ENCODE results near the gene SLC6A18. TPM values are rescaled to one million over a fixed set of nuclear protein-coding genes. Genes with fewer than 3 reads are reported as not detected.

The SLC6A18 gene
- total RNA-seq, 1 experiment from 2014 or later, result not detected

DNA sequence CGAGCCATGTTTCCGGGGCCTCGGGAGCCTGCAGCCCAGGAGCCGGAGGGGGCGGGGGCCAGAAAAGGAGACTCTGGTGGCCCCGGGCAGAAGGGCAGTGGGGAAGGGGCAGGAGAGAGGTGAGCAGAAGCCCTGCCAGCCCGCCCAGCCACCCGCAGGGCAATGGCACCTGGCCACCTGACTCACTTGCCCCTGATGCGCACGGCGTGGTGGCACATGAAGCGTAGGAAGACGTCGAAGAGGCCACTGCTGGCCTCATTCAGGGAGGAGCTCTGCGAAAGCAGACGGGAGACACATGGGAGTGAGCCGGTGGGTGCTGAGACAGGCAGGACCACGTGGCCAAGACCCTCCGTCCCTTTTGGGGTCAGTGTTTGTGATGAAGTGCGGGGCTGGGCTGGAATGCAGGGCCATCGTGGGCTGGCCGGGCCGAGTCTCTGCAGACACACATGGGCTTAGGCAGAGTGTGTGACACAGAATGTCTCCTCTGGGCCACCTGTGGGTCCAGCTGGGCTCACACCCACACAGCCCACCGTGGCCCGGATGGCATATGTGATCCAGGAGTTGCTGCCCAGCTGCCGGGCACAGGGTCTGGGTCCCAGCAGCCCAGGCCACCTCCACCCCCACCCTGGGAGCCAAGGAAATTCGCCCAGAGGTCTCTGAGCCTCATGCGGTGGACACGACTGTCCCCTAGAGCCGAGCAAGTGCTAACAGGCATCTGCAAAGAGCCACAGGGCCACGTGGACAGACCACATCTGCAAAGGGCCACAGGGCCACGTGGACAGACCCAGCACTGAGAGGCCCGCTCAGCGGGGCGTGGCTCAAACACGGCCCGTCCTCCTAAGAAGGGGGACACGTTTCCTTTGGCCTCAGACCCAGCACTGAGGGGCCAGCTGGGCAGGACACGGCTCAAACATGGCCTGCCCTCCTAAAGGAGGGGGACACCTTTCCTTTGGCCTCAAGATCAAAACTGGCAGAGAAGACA, 46.0 kb downstream of the SLC6A18 start:
- no peaks in the 10 kb centered on the region for H3K36me3 ChIP-seq (ENCODE audit: control insufficient read depth, insufficient read depth, low read length)
- no peaks in the 10 kb centered on the region for H3K4me1 ChIP-seq (ENCODE audit: control insufficient read depth, insufficient read depth, low read length)
- ChIA-PET CTCF (no interaction called here), POLR2A (no interaction called here)
- no peak for DNase-seq (ENCODE audit: low read depth, low spot score)
- no TSS peak for BruUV-seq (replicated peaks)
- H3K4me3 ChIP-seq (ENCODE audit: low read depth in 2 of 2, low read length in 2 of 2), result no peak overlapping the region
- no peaks in the 10 kb centered on the region for H3K9me3 ChIP-seq (ENCODE audit: control insufficient read depth, insufficient read depth, low read depth, low read length)
- H3K27ac ChIP-seq (ENCODE audit: low read length), result no peak overlapping the region
- no peaks in the 10 kb centered on the region for H3K27me3 ChIP-seq (ENCODE audit: control insufficient read depth, insufficient read depth, low read length)
- in situ Hi-C loops (cut with HindIII; ENCODE audit: low pct_unique_long_range_greater_than_20kb, low sequenced_read_pairs), result no loop called here
- no peak for ATAC-seq
- TF ChIP-seq POLR2AphosphoS5 (IDR thresholded peaks at IDR 0.05; ENCODE audit: low read depth, low read length) (no peak), TCF7L2 (IDR thresholded peaks at IDR 0.05; ENCODE audit: low read depth, low read length) (no peak), CTCF (IDR thresholded peaks at IDR 0.05) (no peak), REST (IDR thresholded peaks at IDR 0.05; ENCODE audit: insufficient read depth in 1 of 2, low read depth in 2 of 2, low read length in 1 of 2) (no peak), SIN3A (IDR thresholded peaks at IDR 0.05; ENCODE audit: borderline replicate concordance, insufficient read depth, low read depth, low read length) (no peak)
- intact Hi-C loops (cut with micrococcal nuclease; ENCODE audit: unreplicated experiment), result no loop called here

- no peaks in the 10 kb centered on the region for H3K27me3 ChIP-seq (ENCODE audit: control insufficient read depth, insufficient read depth, low read length)
- intact Hi-C loops (cut with micrococcal nuclease; ENCODE audit: unreplicated experiment) (no loop called here), in situ Hi-C loops (cut with HindIII; ENCODE audit: low pct_unique_long_range_greater_than_20kb, low sequenced_read_pairs) (no loop called here)
- H3K4me3 ChIP-seq (ENCODE audit: low read depth in 2 of 2, low read length in 2 of 2), result no peak overlapping the region
- H3K4me1 ChIP-seq (ENCODE audit: control insufficient read depth, insufficient read depth, low read length), result no peaks in the 10 kb centered on the region
- TF ChIP-seq REST (IDR thresholded peaks at IDR 0.05; ENCODE audit: insufficient read depth in 1 of 2, low read depth in 2 of 2, low read length in 1 of 2) (no peak), CTCF (IDR thresholded peaks at IDR 0.05) (no peak), TCF7L2 (IDR thresholded peaks at IDR 0.05; ENCODE audit: low read depth, low read length) (no peak), POLR2AphosphoS5 (IDR thresholded peaks at IDR 0.05; ENCODE audit: low read depth, low read length) (no peak), SIN3A (IDR thresholded peaks at IDR 0.05; ENCODE audit: borderline replicate concordance, insufficient read depth, low read depth, low read length) (no peak)
- no peaks in the 10 kb centered on the region for H3K9me3 ChIP-seq (ENCODE audit: control insufficient read depth, insufficient read depth, low read depth, low read length)
- no peak overlapping the region for H3K27ac ChIP-seq (ENCODE audit: low read length)
- POLR2A ChIA-PET, result no interaction called here
- no peaks in the 10 kb centered on the region for H3K36me3 ChIP-seq (ENCODE audit: control insufficient read depth, insufficient read depth, low read length)
- no peak for DNase-seq (ENCODE audit: low read depth, low spot score)
- CTCF ChIA-PET, result interaction anchor here (0.6 kb wide), 1 partner anchor 18 kb away, joined by 4 read pairs; no protein-coding TSS in a partner anchor
- BruUV-seq (replicated peaks), result no TSS peak
- ATAC-seq, result no peak
Measured at GRCh38 chr5:1272201-1272600, 47.0 kb downstream of the SLC6A18 start.

All from Panc1 (cell line).